GM18520 (cell line): ENCODE data around the gene PHKB.

Source experiments
- ATAC-seq: cut with Tn5 transposase; IDR thresholded peaks from one replicate; pipeline ENCODE4 v1.9.1; 2021; ENCODE audit not compliant: unreplicated experiment

PHKB gene

DNA sequence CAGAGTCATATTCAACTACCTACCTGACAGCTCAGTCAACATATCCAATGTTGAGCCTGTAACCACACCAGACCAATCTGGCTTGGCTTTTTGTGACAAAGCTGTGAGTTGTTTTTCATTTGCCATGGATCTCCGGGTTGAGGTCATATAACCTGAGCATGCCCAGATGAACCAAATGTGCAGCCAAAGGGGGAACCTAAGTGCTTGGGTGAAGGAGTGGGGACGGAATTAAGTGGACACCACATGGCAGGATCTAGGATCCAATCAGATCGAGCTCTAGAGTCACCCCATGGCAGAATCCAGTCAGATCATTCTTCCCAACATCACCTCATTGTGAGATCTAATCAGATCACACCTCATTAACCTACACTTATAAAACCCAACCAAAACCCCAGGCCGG lies 258.6 kb downstream of the PHKB start:
- no peak for ATAC-seq

DNA sequence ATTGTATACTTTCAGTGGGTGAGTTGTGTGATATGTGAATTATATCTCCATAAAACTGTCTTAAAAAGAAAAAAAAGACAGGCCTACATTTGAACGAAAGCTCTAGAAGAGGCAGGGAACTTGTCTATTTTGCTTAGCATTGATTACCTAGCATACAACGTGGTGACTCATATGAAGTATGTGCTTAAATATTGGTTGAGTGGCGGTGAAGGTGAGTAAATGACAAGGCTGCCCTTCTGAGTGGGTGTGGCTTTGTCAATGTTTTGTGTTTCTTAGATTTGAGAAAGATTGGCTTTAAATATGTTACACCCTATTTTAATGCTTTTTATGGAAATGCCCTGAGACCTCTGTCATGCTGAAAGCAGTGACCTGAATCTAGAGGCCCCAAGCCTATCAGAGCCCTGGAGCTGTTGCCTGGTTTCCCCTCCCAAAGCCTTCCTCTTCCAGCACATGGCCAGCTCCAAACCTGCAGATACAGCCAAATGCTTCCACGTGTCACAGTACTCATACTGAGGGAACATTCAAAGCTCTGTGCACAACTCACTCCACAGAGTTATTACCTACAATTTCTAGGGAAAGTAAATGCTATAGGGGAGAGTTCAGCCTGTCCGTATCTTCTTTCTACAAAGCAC lies 260.0 kb downstream of the PHKB start:
- no peak for ATAC-seq

DNA sequence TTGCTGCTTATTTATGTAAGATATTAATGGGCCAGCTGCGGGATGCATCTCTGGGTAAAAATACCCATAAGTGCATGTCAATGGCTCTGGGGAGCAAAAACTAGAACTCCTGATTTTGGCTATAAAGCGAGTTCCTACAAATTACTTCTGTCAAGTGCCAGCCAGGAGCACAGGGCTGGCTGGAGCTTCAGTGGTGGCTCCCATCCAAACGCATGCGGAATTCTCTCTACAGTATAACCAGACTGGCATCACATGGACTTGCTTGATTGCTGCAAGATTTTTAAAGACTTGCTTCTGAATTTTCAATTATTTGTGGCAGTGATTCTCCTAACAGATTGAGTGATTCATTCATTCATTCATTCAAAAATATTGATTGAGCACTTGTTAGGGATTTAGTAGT lies 260.9 kb downstream of the PHKB start:
- no peak for ATAC-seq

DNA sequence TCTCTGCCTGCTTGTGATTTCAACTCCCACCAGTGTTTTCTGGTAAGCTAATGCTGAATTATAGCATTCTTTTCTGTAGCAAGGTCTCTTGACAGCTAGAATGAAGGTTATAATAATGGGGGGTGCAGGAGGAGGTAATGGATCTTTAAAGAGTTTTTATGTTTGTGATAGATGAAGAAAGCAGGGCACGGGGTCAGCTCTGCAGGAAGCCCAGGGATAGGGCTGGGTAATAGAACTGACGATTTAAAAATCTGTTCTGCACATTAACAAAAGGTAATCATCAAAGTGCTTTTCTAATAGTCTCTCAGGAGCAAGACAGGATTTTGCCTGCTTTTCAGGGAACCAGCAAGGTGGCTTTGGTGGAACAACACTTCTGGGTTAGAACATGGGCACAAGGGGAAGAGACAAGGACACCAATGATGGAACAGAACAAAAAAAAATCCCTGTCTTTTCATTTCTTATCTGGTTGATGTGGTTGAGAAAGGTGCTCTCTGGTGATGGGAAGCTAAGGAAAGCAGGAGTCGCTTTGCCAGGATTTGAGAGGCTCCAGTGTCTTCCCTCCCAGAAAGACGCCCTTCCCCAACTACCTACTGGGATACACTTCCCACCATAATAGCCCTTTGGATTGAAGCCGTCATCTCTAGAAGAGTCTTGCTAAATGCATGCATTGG lies 263.1 kb downstream of the PHKB start:
- no peak for ATAC-seq

GRCh38 chr16:47725188-47725695 lies 264.1 kb downstream of the PHKB start:
- ATAC-seq: no peak

- no peak for ATAC-seq
Observed at GRCh38 chr16:47726031-47726675, 265.0 kb downstream of the PHKB start.

- no peak for ATAC-seq
Observed at GRCh38 chr16:47727131-47727530, 266.0 kb downstream of the PHKB start.

DNA sequence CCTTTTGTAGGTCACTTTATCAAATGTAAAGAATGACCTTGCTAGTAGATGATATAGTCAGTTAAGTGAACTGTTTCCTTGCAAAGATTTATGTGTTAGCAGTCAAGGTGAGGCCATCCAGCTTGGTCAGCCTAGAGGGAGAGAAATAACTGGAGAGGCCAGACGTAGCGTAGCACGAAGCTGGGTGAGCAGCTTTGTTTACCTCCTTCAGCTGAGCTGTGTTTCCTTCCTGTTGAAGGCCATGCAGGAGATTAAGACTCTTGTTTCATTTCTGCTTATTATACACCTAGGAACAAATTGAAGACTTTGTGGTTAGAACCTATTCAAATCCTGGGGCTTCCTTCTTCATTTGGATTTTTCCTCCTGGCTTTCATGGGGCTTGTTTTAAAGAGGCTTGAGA lies 267.1 kb downstream of the PHKB start:
- ATAC-seq: no peak

GRCh38 chr16:47729701-47730100 lies 268.6 kb downstream of the PHKB start:
- ATAC-seq: no peak

GRCh38 chr16:47731252-47731651 lies 270.1 kb downstream of the PHKB start:
- ATAC-seq: no peak

DNA sequence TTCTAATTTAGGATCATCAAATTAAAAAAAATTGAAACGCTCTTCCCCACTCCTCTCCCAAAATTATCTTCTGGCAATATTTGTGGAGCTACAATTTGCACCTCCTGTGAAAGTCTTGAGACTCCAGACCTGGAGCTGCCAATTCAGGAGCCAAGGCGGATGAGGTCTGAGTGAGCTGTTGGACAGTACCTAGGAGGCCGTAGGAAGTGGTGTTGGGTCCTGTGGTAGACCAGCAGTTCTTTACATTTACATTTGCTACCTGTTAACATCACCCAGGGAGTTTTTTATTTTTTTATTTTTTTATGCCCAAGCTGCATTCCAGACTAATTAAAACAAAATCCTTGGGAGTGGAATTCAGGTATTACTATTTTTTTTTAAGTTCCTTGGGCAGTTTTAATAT lies 271.0 kb downstream of the PHKB start:
- no peak for ATAC-seq

GRCh38 chr16:47732523-47733111 lies 271.5 kb downstream of the PHKB start:
- ATAC-seq: no peak

DNA sequence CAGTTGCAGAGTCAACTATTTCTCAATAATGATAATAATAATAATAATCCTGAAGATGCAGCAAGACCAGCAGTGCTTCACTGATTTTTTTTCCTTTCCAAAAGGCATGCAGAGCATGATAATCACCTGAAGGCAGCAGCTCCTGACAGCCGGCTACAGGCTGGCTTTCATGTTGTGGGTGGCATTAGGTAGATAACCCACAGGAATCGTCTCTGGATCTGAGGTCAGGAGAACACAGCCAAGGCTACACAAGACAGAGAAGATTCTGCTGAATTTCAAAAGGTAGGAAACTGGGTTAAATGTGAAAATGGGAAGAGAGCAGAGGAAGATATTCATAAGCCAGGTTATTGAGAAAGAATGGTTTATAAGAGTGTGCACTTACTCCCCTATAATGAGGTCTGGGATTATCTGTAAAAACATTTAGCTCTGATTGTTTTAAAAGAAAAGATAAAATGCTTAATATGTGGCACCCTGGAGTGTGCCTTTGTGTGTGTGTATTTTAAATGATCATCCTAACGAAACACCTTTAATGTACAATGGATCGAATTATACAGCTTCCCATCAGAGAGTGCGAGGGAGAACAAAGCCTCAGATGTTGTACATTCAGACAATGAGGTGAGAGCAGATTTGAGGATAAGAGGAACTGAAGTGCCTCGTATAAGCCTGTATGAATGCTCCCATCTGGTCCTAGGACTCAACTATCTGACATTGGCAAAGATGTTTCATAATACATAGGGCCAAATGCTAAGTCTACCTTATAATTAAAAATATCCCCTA lies 273.1 kb downstream of the PHKB start:
- ATAC-seq: no peak

DNA sequence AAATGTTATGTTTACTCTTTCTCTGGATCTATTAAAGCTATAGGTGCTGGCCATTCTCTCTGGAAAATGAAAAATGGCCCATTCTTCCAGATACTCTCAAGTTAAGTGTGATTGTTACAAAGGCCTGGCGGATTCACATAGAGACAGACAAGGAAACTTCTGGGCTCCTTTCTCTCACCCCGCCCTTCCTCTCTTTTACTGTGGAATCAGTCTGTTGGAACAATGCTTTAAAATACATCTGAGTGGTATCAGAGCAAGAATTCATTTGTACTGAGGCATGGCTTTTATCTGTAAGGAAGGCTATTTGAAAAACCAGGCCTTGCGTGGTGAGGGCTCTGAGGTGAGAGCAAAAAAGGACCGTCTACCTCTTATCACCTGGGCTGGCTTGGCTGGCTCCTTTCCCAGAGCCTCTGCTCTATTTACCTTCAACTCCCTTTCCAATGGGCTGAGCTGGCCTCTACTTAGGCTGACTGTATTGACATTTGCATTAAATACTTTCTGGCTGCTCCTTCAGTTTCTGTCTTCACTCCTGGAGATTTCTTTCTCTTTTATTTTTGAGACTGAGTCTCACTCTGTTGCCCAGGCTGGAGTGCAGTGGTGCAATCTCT lies 274.0 kb downstream of the PHKB start:
- no peak for ATAC-seq

GRCh38 chr16:47750371-47750770 lies 289.2 kb downstream of the PHKB start:
- no peak for ATAC-seq
